Left ventricle myocardium inferior (tissue), 1 donor: Measurements from ENCODE around the gene SPTBN1. TPM values are rescaled to one million over a fixed set of nuclear protein-coding genes. Genes with fewer than 3 reads are reported as not detected.
"Not testable (repeated sequence)": the region's sequence is repeated elsewhere in the genome, so short reads cannot be mapped to it uniquely, and the experiment has no call there.

ENCODE experiments used
- DNase-seq: peaks from one replicate; pipeline ENCODE4 v3.0.0-alpha.2; 2020
- H3K27ac ChIP-seq: fragments of 200-600 bp; replicated peaks from 2 replicates; pipeline ENCODE4 v1.8.0; 2021
- H3K27me3 ChIP-seq: fragments of 200-600 bp; 2 replicates; pipeline ENCODE4 v1.8.0; 2021; ENCODE audit warnings: low read depth
- H3K36me3 ChIP-seq: fragments of 200-600 bp; 2 replicates; pipeline ENCODE4 v1.8.0; 2021
- H3K4me1 ChIP-seq: fragments of 200-600 bp; 2 replicates; pipeline ENCODE4 v1.8.0; 2021
- H3K4me3 ChIP-seq: fragments of 200-600 bp; 2 replicates; pipeline ENCODE4 v1.8.0; 2021; ENCODE audit warnings: mild to moderate bottlenecking, moderate library complexity
- H3K9me3 ChIP-seq: fragments of 200-600 bp; replicated peaks from 2 replicates; pipeline ENCODE4 v1.8.0; 2021
- intact Hi-C: fragments of 100-400 bp; cut with micrococcal nuclease; formaldehyde crosslinking; loops from one replicate; pipeline ENCODE4 v1.11.0; 2022
- total RNA-seq: library from RNA; stranded (reverse); fragmentation: NEBNext Ultra II Directional; extraction: Animal tissue kit (Norgen Biotek cat#: 25700); gene quantifications from one replicate; pipeline ENCODE4 v1.2.1, GENCODE V29; 2021
- TF ChIP-seq, protein P1 (sequence below): fragments of 200-600 bp; IDR thresholded peaks from 2 replicates; pipeline ENCODE4 v1.8.0; 2021; ENCODE audit warnings: antibody characterized with exemption, mild to moderate bottlenecking, borderline replicate concordance
- donor health status: DM: no; HTN: yes; CAD: no; lungs with severe emphysema.

Gene SPTBN1
- total RNA-seq, 1 donor from 2014 or later, result 484 TPM

DNA sequence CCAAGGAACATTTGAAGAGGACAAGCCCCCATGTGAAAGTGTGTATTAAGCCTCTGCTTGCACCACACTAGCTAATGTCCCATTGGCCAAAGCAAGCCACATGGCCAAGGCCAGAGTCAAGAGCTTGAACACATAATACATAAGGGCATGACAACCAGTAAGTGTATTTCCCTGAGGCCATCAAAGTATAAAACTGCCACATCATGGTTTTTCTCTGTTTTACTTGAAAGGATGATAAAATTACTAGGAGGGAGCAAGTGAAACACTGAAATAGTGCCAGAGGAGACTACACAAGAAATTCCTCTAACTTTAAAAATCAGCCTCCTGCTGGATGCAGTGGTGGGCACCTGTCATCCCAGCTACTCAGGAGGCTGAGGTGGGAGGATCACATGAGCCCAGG is 236.4 kb downstream of the SPTBN1 start:
- intact Hi-C loops, result no loop called here
- Histone ChIP-seq H3K4me1 (no peaks in the 10 kb centered on the region), H3K27ac (no peak overlapping the region), H3K36me3 (no peaks in the 10 kb centered on the region), H3K9me3 (no peaks in the 10 kb centered on the region), H3K4me3 (no peak overlapping the region), H3K27me3 (no peaks in the 10 kb centered on the region)
- DNase-seq, result no peak
- TF ChIP-seq, protein P1, sequence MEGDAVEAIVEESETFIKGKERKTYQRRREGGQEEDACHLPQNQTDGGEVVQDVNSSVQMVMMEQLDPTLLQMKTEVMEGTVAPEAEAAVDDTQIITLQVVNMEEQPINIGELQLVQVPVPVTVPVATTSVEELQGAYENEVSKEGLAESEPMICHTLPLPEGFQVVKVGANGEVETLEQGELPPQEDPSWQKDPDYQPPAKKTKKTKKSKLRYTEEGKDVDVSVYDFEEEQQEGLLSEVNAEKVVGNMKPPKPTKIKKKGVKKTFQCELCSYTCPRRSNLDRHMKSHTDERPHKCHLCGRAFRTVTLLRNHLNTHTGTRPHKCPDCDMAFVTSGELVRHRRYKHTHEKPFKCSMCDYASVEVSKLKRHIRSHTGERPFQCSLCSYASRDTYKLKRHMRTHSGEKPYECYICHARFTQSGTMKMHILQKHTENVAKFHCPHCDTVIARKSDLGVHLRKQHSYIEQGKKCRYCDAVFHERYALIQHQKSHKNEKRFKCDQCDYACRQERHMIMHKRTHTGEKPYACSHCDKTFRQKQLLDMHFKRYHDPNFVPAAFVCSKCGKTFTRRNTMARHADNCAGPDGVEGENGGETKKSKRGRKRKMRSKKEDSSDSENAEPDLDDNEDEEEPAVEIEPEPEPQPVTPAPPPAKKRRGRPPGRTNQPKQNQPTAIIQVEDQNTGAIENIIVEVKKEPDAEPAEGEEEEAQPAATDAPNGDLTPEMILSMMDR, result no peak

DNA sequence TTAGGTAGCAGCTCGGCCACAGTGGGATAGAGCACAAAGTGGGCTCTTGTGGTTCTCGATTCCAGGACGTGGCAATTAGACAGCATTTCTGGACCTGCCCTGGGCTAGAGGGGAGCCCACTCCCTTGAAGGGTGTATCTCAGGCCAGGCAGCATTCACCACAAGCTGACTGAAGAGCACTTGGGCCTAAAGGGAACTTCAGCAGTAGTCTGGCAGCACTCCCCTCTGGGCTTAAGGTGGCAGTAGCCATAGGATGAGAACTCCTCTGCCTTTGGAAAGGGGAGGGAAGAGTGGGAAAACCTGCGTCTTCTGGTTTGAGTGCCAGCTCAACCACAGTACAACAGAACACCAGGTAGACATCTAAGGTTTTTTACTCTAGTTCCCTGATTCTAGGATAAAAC is 239.3 kb downstream of the SPTBN1 start:
- no peak overlapping the region for H3K4me3 ChIP-seq
- no peaks in the 10 kb centered on the region for H3K4me1 ChIP-seq
- no peak for DNase-seq
- TF ChIP-seq, protein P1, result no peak
- no peaks in the 10 kb centered on the region for H3K36me3 ChIP-seq
- no peaks in the 10 kb centered on the region for H3K27me3 ChIP-seq
- no peaks in the 10 kb centered on the region for H3K9me3 ChIP-seq
- intact Hi-C loops, result no loop called here
- H3K27ac ChIP-seq, result no peak overlapping the region

DNA sequence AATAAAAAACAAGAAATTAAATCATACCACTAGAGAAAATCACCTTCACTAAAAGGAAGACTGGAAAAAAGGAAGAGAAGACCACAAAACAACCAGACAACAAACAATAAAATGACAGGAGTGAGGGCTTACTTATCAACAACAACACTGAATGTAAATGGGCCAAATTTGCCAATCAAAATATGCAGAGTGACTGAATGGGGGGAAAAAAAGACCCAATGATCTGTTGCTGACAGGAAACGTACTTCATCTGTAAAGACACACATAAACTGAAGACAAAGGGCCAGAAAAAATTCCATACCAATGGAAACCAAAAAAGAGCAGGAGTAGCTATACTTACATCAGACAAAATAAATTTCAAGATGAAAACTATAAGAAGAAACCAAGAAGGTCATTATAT is 241.8 kb downstream of the SPTBN1 start:
- DNase-seq, result no peak
- no peaks in the 10 kb centered on the region for H3K27me3 ChIP-seq
- H3K36me3 ChIP-seq, result no peaks in the 10 kb centered on the region
- H3K27ac ChIP-seq, result no peak overlapping the region
- no peaks in the 10 kb centered on the region for H3K4me1 ChIP-seq
- no peak overlapping the region for H3K4me3 ChIP-seq
- intact Hi-C loops, result no loop called here
- peaks cover 7% of the 10 kb centered on the region for H3K9me3 ChIP-seq
- TF ChIP-seq, protein P1, result no peak

DNA sequence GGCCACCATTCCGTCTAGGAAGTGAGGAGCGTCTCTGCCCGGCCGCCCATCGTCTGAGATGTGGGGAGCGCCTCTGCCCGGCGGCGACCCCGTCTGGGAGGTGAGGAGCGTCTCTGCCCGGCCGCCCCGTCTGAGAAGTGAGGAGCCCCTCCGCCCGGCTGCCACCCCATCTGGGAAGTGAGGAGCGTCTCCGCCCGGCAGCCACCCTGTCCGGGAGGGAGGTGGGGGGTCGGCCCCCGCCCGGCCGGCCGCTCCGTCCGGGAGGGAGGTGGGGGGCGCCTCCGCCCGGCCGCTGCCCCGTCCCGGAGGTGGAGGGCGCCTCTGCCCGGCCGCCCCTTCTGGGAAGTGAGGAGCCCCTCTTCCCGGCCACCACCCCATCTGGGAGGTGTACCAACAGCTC is 242.8 kb downstream of the SPTBN1 start:
- H3K27ac ChIP-seq, H3K36me3 ChIP-seq, H3K4me1 ChIP-seq, H3K9me3 ChIP-seq, DNase-seq, intact Hi-C loops, H3K4me3 ChIP-seq, H3K27me3 ChIP-seq: not testable (repeated sequence)

DNA sequence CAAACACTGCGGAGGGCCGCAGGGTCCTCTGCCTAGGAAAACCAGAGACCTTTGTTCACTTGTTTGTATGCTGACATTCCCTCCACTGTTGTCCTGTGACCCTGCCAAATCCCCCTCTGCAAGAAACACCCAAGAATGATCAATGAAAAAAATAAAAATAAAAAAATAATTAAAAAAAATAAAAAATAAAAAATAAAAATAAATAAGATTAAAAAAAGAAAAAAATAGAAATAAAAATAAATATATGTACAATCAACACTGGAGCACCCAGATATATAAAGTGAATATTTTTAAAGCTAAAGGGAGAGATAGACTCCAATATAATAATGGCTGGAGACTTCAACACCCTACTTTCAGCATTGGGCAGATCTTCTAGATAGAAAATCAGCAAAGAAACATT is 243.5 kb downstream of the SPTBN1 start:
- DNase-seq, result no peak
- H3K27me3 ChIP-seq, result no peaks in the 10 kb centered on the region
- intact Hi-C loops, result loop anchor here (10.0 kb wide), 2 partner anchors 55 to 175 kb away; no protein-coding TSS in a partner anchor
- peaks cover 7% of the 10 kb centered on the region for H3K9me3 ChIP-seq
- H3K4me3 ChIP-seq, result no peak overlapping the region
- no peaks in the 10 kb centered on the region for H3K36me3 ChIP-seq
- peaks cover 6% of the 10 kb centered on the region for H3K4me1 ChIP-seq
- TF ChIP-seq, protein P1, result no peak
- no peak overlapping the region for H3K27ac ChIP-seq

DNA sequence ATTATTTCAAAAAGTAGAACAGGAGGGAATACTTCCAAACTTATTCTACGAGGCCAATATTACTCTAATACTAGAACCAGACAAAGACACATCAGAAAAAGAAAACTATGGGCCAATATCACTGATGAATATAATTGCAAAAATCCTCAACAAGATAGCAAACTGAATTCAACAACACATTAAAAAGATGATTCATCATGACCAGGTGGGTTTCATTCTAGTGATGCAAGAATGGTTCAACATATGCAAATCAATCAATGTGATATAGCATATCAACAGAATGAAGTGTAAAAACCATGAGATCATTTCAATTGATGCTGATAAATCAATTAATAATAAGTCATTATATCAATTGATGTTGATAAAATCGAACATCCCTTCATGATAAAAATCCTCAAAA is 244.9 kb downstream of the SPTBN1 start:
- H3K27me3 ChIP-seq, result no peaks in the 10 kb centered on the region
- H3K36me3 ChIP-seq, result no peaks in the 10 kb centered on the region
- H3K4me1 ChIP-seq, result peaks cover 6% of the 10 kb centered on the region
- no peak for DNase-seq
- H3K4me3 ChIP-seq, result no peak overlapping the region
- H3K27ac ChIP-seq, result no peak overlapping the region
- TF ChIP-seq, protein P1, result no peak
- intact Hi-C loops, result loop anchor here (10.0 kb wide), 2 partner anchors 56 to 176 kb away; no protein-coding TSS in a partner anchor
- H3K9me3 ChIP-seq, result peaks cover 7% of the 10 kb centered on the region
